ENCODE results near the gene SLC7A5.
"Not testable (repeated sequence)": the region's sequence is repeated elsewhere in the genome, so short reads cannot be mapped to it uniquely, and the experiment has no call there.

Gene SLC7A5

DNA sequence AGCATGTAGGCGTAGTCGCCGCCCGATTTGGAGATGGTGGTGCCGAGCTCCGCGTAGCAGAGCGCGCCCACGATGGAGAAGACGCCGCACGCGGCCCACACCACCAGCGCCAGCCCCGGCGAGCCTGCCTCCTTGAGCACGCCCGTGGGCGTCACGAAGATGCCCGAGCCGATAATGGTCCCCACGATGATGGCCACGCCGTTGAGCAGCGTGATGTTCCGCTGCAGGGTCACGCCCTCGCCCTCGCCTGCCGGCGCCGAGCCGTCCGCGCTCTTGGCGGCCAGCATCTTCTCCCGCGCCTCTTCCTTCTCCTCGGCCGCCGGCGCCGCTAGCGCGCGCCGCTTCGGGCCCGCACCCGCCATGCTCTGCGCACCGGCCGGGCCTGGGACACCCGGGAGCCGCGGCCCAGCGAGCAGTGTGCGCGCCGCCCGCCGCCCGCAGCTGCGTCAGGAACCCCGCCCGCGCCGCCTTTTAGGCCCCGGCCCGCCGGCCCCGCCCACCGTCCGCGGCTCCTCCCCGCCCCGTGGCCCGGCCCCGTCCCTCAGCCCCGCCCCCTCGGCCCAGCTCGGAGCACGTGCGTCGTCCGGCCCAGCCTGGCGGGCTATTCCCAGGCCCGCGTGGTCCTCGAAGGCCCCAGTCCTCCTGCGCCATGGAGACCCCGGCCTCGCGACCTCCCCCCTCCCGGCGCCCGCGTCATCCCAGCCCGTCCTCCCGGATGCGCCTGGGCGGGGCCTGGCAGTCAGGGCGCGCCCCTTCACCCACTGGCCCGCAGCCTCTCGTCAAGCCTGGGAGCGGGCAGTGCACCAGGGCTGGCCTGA, at the start of gene SLC7A5:
Gene SLC7A5, minus strand, starts transcription at position 447 of the 818 bp plus-strand sequence. Its CDS starts 85 bp downstream, at position 362.
- peak; percentile 83 to 92 (median 86) for DNase-seq (ENCODE audit: low read depth in 3 of 3)

DNA sequence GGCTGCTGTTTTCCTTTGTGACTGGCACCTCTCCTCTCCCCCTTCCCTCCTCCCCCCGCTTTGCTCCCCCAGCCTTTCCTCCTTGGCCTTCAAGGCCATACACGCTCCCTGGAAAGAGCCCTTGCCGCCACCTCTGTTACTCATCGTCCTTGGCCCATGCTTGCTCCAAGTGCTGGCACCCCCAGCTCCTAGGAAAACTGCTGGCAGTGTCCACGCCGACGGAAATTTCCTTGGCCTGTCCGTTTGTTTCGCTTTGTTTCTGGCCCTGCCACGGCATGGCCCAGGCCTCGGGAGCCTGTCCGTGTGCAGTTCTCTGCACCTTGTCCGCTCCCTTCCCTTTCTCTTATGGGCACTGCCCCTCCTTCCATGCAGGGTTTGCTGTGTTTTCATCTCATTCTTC, 49.0 kb upstream of the SLC7A5 start:
- DNase-seq (ENCODE audit: low read depth in 3 of 3): no peak

DNA sequence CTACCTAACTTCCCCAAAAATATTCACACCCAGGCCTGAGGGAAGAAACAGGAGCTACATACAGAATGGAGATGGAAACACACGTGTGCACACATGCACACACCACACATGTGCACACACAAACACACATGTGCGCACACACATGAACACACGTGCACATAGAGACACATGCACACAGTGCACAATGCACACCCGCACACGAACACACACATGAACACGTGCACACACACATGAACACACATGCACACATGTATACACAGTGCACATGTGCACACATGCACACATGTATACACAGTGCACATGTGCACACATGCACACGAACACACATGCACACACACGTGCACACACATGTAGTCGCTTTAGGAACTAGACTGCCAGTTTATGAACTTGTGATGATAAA, 48.2 kb upstream of the SLC7A5 start:
- no peak for DNase-seq (ENCODE audit: low read depth in 3 of 3)

- DNase-seq (ENCODE audit: low read depth in 3 of 3): no peak
Observed at GRCh38 chr16:87914812-87915211, 45.5 kb upstream of the SLC7A5 start.

DNA sequence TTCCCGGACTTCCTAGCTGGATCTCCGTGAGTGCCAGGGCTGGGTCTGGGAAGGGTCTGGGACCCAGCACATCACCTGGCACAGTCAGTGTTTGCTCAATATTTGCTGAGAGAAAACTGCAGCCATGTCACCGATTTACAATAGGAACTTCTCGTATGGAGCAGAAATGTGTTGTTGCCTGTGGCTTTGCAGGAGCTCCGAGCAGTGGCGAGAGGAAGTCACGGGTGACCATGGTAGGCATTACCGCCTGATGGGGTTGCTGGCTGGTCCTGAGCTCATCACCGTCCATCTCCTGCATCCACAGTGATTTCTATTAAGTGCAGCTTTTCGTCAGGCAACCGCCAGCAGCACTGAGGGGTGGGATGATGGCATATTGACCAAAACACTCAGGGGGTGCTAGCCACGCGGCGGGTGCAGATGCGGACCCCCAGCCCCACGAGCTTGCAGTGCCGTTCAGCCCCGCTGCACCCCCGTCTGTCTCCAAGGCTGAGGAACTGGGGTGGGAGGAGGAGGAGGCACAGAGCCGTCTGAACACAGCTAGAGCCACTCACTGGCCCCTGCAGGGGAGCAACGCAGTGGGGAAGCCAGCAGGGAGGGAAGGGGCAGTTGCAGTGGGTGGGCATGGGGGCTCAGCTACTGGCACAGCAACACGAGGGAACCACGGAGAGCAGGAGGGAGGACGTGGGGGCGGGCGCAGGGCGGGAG, 44.9 kb upstream of the SLC7A5 start:
- not testable (repeated sequence) for DNase-seq (ENCODE audit: low read depth in 3 of 3)

DNA sequence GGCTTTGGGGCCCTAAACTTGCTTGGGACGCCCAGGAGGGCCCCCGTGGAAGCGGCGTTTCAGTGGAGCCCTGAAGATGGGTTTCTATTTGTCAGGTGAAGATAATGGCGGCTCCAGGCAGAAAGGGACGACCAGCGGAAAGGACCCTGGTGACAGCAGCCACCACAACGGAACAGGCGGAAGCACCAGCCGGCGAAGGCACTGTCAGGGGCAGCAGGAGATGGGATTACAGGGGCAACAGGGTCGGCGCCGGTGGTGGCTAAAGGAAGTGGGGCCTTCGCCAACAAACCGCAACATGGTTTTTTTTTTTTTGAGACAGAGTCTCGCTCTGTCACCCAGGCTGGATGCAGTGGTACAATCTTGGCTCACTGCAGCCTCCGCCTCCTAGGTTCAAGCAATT, 43.4 kb upstream of the SLC7A5 start:
- not testable (repeated sequence) for DNase-seq (ENCODE audit: low read depth in 3 of 3)

DNA sequence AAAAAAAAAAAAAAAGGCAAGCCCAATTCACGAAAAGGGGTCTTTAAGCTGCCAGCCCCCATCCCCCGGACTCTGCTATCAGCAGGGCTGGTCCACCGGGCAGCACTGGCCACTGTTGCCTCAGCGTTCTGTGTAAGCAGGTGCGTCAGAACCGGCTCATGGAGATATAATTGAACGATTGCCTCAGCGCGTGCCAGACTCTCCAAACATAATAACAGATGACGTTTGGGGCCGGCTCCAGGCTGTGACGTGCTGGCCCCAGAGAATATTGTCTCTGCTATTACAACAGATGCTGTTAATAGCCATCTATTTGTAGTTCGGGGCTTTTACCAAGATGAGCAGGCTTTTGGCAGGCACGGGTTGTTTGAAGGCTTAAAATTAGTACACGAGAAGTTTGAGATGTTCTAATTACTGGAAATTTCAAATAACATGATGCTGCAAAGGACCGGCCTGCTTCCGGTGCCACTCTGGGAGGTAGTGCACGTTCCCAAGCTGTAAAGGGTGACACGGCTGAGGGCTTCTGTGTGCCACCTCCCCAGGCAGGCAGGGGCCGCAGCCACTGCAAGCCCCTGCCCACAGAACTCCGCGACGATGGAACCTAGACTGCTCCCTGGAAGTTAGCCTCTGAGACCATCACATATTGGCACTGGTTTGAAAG, 41.9 kb upstream of the SLC7A5 start:
- DNase-seq (ENCODE audit: low read depth in 3 of 3): not testable (repeated sequence)

DNA sequence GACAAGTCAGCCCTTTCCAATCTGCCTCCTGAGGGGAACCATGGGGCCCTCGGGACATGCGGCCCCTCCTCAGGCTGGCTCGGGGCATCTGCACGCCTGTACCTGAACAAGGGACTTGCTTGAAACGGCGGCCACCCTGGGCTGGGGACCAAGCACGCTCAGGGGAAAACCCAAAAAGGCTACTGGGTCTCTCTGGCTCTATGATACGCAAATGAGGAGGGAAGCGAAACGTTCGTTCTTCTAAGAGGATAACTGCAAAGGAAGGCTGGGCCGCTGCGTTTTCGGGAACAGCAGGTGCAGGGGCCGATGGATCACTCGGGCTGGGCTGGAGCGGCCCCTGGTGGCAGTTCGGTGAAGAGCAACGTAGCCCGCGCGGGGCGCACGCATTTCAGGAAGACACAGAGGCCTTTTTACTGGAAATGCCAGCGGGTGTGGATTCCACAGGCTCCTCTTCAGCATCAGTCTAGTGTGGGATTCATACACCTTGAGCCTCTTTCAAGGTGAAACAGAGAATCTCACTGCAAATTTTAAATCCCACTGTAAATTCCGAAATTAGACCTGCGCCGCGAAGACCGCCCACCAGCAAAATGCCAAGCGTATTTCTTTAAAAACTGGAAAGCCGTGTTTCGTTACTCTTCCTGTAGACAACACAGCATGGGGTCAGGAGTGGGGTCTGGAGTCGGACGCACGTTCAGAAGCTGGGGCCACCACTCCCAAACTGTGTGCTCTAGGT, 40.1 kb upstream of the SLC7A5 start:
- peak; percentile 79 to 83 (median 81) for DNase-seq (ENCODE audit: low read depth in 3 of 3)

DNA sequence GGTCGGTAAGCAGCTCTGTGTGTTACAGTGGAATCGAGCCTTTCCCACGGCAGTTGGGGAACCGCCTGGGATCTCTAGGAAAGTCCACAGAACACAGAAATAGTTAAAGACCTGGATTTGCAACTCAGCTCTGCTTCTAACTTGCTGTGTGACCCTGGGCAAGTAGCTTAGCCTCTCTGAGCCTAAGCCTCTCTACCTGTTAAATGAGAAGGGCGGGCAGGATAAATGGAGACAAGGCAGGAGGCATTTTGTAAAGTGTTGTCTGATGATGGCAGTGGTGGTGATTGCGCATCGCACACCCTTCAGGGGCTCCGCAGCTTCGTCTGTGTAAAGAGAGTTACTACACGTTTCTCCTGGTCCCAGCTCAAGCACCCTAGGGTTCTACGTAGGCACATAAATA, 38.8 kb upstream of the SLC7A5 start:
- DNase-seq (ENCODE audit: low read depth in 3 of 3): not testable (repeated sequence)

GRCh38 chr16:87905521-87905920, 36.2 kb upstream of the SLC7A5 start:
- DNase-seq (ENCODE audit: low read depth in 3 of 3): not testable (repeated sequence)

DNA sequence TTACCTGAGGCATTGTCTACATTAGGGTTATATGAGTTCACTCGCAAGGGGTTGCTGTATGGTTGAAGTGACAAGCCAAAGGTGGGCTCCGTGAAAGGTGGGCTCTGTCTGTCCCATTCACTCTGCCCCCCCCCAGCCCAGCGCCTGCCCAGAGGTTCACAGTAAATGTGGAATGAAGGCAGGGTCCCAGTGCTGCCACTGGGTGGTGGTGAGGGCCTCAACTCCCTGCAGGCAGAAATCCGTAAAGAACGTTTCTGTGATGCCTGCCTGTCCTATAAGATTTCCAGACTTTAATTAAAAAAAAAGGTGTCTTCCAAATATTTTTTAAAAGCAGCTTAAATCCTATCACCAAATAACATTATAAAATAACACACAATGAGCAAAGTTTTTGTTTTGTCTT, 35.7 kb upstream of the SLC7A5 start:
- not testable (repeated sequence) for DNase-seq (ENCODE audit: low read depth in 3 of 3)

DNA sequence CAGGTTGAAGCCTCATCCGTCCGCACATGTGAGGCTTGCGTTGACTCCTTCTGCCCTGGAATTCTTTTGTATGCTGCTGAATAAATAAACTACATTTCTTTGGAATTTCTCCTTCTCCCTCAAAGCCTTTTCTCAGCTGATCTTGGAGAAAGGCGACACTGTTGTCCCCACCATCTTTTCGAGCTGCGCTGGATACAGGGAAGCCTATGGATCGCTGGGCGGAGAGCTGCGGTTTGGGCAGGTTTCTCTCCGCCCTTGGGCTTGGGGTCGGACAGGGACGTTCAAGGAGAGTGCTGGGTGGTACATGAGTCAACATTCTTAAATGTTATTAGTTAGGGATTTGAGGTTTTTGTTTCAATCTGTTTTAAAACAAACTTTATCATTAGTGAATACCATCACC, 31.2 kb upstream of the SLC7A5 start:
- not testable (repeated sequence) for DNase-seq (ENCODE audit: low read depth in 3 of 3)

- DNase-seq (ENCODE audit: low read depth in 3 of 3): peak in 1 of 3 donors; percentile 56
Observed at GRCh38 chr16:87897521-87898505, 28.5 kb upstream of the SLC7A5 start.

GRCh38 chr16:87896924-87897520, 27.7 kb upstream of the SLC7A5 start:
- not testable (repeated sequence) for DNase-seq (ENCODE audit: low read depth in 3 of 3)

GRCh38 chr16:87896176-87896890, 27.0 kb upstream of the SLC7A5 start:
- not testable (repeated sequence) for DNase-seq (ENCODE audit: low read depth in 3 of 3)

- DNase-seq (ENCODE audit: low read depth in 3 of 3): peak; percentile 69 to 90 (median 75)
Observed at GRCh38 chr16:87895641-87896141, 26.4 kb upstream of the SLC7A5 start.

GRCh38 chr16:87894005-87894404, 24.7 kb upstream of the SLC7A5 start:
- DNase-seq (ENCODE audit: low read depth in 3 of 3): not testable (repeated sequence)

DNA sequence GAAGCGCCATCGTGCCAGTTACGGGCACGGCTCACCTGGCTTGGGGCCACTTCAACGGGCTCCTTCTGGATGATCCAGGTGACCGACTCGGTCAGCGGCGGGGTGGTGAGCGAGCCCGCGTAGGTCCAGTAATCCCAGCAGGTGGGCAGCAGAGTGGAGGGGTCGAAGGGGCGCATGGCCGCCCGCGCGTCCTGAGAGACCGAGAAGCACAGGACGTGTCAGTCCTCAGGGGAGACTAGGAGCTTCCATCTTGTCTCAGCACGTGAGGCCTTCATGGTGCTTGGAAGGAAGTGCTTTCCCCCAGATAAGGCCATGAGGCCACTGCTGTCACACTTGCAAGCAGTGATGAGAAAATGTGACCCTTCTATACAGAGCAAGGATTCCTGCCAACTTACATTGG, 22.5 kb upstream of the SLC7A5 start:
- no peak for DNase-seq (ENCODE audit: low read depth in 3 of 3)

GRCh38 chr16:87889762-87890161, 20.5 kb upstream of the SLC7A5 start:
- not testable (repeated sequence) for DNase-seq (ENCODE audit: low read depth in 3 of 3)

Data from stimulated activated CD4-positive, alpha-beta T cell treated with anti-CD3 and anti-CD28 coated beads, TNF-alpha, amount 100 ng/mL, for 48 hours (primary cell).